Astrocyte of the spinal cord (primary cell): Measurements from ENCODE around the gene BMX.

Experiments
- DNase-seq: peaks from one replicate; pipeline ENCODE4 v3.0.0; 2011; ENCODE audit warnings: low read depth, low spot score
- H3K4me3 ChIP-seq: 2 replicates; pipeline ENCODE4 v1.5.1; 2011; ENCODE audit warnings: low read depth, mild to moderate bottlenecking, low read length, moderate library complexity
- in situ Hi-C: cut with HindIII; loops from 2 replicates; pipeline ENCODE4 v1.10.0; 2017; ENCODE audit warnings: low sequenced_read_pairs
- TF ChIP-seq, protein P1 (sequence below): IDR thresholded peaks from 2 replicates; pipeline ENCODE4 v1.5.1; 2012; ENCODE audit warnings: low read depth, mild to moderate bottlenecking, low read length, inconsistent platforms

BMX gene

DNA sequence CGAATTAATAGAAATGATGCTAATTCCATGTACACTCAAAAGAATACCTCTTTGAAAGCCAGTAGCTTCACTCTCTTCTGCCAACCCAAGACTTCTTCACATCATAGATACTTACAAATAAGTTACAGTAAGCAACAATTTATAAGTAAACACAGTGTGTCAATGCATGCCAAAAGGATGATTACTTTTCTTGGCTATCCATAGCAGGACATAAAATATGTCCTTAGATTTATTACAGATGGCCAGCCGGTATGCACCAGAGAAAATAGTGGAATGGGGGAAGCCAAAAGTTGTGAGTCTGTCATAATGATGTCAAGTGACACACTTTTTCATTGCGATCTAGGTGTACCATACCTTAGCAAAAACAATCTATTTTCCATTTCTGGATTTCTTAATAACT lies 631 bp upstream of the BMX start:
- no peak overlapping the region for H3K4me3 ChIP-seq
- in situ Hi-C loops = no loop called here
- no peak for DNase-seq
- TF ChIP-seq, protein P1, sequence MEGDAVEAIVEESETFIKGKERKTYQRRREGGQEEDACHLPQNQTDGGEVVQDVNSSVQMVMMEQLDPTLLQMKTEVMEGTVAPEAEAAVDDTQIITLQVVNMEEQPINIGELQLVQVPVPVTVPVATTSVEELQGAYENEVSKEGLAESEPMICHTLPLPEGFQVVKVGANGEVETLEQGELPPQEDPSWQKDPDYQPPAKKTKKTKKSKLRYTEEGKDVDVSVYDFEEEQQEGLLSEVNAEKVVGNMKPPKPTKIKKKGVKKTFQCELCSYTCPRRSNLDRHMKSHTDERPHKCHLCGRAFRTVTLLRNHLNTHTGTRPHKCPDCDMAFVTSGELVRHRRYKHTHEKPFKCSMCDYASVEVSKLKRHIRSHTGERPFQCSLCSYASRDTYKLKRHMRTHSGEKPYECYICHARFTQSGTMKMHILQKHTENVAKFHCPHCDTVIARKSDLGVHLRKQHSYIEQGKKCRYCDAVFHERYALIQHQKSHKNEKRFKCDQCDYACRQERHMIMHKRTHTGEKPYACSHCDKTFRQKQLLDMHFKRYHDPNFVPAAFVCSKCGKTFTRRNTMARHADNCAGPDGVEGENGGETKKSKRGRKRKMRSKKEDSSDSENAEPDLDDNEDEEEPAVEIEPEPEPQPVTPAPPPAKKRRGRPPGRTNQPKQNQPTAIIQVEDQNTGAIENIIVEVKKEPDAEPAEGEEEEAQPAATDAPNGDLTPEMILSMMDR = no peak

- DNase-seq = no peak
- TF ChIP-seq, protein P1 = no peak
- in situ Hi-C loops = no loop called here
- no peak overlapping the region for H3K4me3 ChIP-seq
Measured at GRCh38 chrX:15501506-15501905, 899 bp downstream of the BMX start.

DNA sequence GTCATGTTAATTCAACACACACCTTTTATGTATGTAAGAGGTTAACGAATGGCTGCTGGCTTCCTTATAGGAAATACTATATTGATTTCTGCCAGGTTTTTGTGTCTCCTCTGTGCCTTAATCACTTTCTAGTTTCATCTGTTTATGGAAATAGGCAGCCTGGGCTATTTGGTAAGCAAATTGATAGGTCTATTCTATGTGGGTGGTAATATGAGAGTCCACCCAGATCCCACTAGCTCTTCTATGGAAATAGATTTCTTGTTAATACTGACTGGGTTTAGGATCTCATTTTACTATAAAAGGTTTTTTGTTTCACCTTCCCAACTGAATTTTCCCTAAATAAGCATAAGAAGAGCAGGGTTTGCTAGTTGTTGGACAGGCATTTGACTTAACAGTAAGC lies 4.1 kb downstream of the BMX start:
- TF ChIP-seq, protein P1 = no peak
- in situ Hi-C loops = no loop called here
- H3K4me3 ChIP-seq = no peak overlapping the region
- no peak for DNase-seq

GRCh38 chrX:15505101-15505500 lies 4.5 kb downstream of the BMX start:
- in situ Hi-C loops = no loop called here
- DNase-seq = no peak
- no peak overlapping the region for H3K4me3 ChIP-seq
- TF ChIP-seq, protein P1 = no peak

GRCh38 chrX:15507005-15507404 lies 6.4 kb downstream of the BMX start:
- in situ Hi-C loops = no loop called here
- H3K4me3 ChIP-seq = no peak overlapping the region
- TF ChIP-seq, protein P1 = no peak
- DNase-seq = no peak

GRCh38 chrX:15509845-15510244 lies 9.2 kb downstream of the BMX start:
- in situ Hi-C loops = no loop called here
- no peak overlapping the region for H3K4me3 ChIP-seq
- DNase-seq = no peak
- TF ChIP-seq, protein P1 = no peak

DNA sequence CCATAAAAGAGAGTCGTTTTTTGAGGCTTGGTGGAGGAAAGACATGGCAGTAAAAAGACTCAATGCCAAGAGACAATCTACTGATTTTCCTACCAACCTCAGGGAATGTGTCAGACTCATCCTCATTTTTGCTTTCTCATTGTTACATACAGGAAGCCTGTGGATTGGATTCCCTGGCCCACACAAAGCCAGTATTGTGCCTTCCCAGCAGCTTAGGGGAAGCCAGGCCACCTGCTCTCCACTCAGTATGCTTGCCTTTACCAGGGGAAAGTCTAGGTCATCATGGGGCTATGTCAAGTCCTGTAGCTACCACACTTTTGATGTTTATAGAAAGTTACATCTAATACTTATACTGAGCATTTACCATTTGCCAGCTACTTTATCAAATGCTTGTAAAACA lies 11.0 kb downstream of the BMX start:
- TF ChIP-seq, protein P1 = no peak
- no peak overlapping the region for H3K4me3 ChIP-seq
- in situ Hi-C loops = no loop called here
- no peak for DNase-seq
